IMR-90 (cell line): Measurements from ENCODE around the gene RTEL1. TPM values are rescaled to one million over a fixed set of nuclear protein-coding genes. Genes with fewer than 3 reads are reported as not detected.

ENCODE experiments used
- ATAC-seq: fragments of 200-7000 bp; cut with Tn5 transposase; 2 replicates; pipeline ENCODE4 v1.9.1; 2020; ENCODE audit warnings: low read depth, mild to moderate bottlenecking, moderate library complexity
- BruUV-seq: library from RNA; stranded (reverse); fragments of 400-500 nt; replicated peaks from 2 replicates; lab custom pipeline; 2021; lab: Mats Ljungman, UMichigan
- CTCF ChIA-PET: fragments of 300-600 bp; formaldehyde crosslinking; extraction: SDS; loops from one replicate; lab custom pipeline; 2021; ENCODE audit warnings: antibody characterized with exemption; lab: Yijun Ruan, JAX
- POLR2A ChIA-PET: fragments of 300-600 bp; sonication (Branson Sonifier 250); formaldehyde crosslinking; loops from one replicate; lab custom pipeline; 2022; ENCODE audit warnings: antibody characterized with exemption; ENCODE audit not compliant: unreplicated experiment; lab: Charles Lee
- DNase-seq: peaks from one replicate; pipeline ENCODE4 v3.0.0; 2013
- H2AFZ ChIP-seq: replicated peaks from 2 replicates; pipeline ENCODE3; 2013; ENCODE audit warnings: low read length, mild to moderate bottlenecking; ENCODE audit not compliant: poor library complexity
- H2AK5ac ChIP-seq: 2 replicates; pipeline ENCODE4 v1.6.1; 2013; ENCODE audit warnings: low read depth, low read length, inconsistent platforms
- H2AK9ac ChIP-seq: replicated peaks from 2 replicates; pipeline ENCODE3; 2013; ENCODE audit warnings: mild to moderate bottlenecking, low read depth, low read length, moderate library complexity; ENCODE audit not compliant: poor library complexity
- H2BK120ac ChIP-seq: 2 replicates; pipeline ENCODE4 v1.6.1; 2013; ENCODE audit warnings: low read depth, low read length, inconsistent platforms
- H2BK15ac ChIP-seq: 3 replicates; pipeline ENCODE4 v1.6.1; 2013; ENCODE audit warnings: low read depth, low read length, inconsistent platforms
- H2BK20ac ChIP-seq: 2 replicates; pipeline ENCODE4 v1.6.1; 2013; ENCODE audit warnings: low read depth, mild to moderate bottlenecking, inconsistent platforms, low read length, moderate library complexity
- H2BK5ac ChIP-seq: 2 replicates; pipeline ENCODE4 v1.6.1; 2013; ENCODE audit warnings: mild to moderate bottlenecking, low read depth, low read length, inconsistent platforms; ENCODE audit not compliant: poor library complexity, severe bottlenecking
- H3K14ac ChIP-seq: replicated peaks from 2 replicates; pipeline ENCODE4 v1.6.1; 2013; ENCODE audit warnings: low read depth, low read length, inconsistent platforms
- H3K18ac ChIP-seq: 2 replicates; pipeline ENCODE4 v1.6.1; 2013; ENCODE audit warnings: low read depth, low read length, control low read depth
- H3K23ac ChIP-seq: 2 replicates; pipeline ENCODE4 v1.6.1; 2013; ENCODE audit warnings: low read depth, low read length, inconsistent platforms
- H3K27ac ChIP-seq: 2 replicates; pipeline ENCODE4 v1.5.1; 2013; ENCODE audit warnings: mild to moderate bottlenecking, control low read depth, low read length; ENCODE audit not compliant: insufficient read depth
- H3K27me3 ChIP-seq: 2 replicates; pipeline ENCODE4 v1.6.1; 2013; ENCODE audit warnings: low read length; ENCODE audit not compliant: control insufficient read depth, insufficient read depth
- H3K36me3 ChIP-seq: 2 replicates; pipeline ENCODE4 v1.6.1; 2013; ENCODE audit warnings: low read length, mixed read lengths; ENCODE audit not compliant: control insufficient read depth, insufficient read depth
- H3K4ac ChIP-seq: 2 replicates; pipeline ENCODE4 v1.6.1; 2013; ENCODE audit warnings: low read depth, low read length, inconsistent platforms
- H3K4me1 ChIP-seq: 2 replicates; pipeline ENCODE4 v1.6.1; 2013; ENCODE audit warnings: low read length, mixed read lengths; ENCODE audit not compliant: control insufficient read depth, insufficient read depth
- H3K4me2 ChIP-seq: 2 replicates; pipeline ENCODE4 v1.6.1; 2013; ENCODE audit warnings: low read depth, mild to moderate bottlenecking, control low read depth, low read length, moderate library complexity
- H3K4me3 ChIP-seq: 2 replicates; pipeline ENCODE4 v1.5.1; 2013; ENCODE audit warnings: low read depth, mild to moderate bottlenecking, control low read depth, low read length, moderate library complexity; ENCODE audit not compliant: insufficient read depth
- H3K56ac ChIP-seq: 2 replicates; pipeline ENCODE4 v1.6.1; 2013; ENCODE audit warnings: low read length, inconsistent platforms; ENCODE audit not compliant: insufficient read depth; ENCODE audit errors: extremely low read depth
- H3K79me1 ChIP-seq, 2 experiments: 2 replicates each; pipeline ENCODE4 v1.6.1; 2013; ENCODE audit warnings: low read length in 2 of 2, inconsistent platforms in 1 of 2, low read depth in 1 of 2
- H3K9ac ChIP-seq: 2 replicates; pipeline ENCODE4 v1.6.1; 2013; ENCODE audit warnings: low read depth, low read length, control low read depth
- H3K9me1 ChIP-seq: 2 replicates; pipeline ENCODE4 v1.6.1; 2013; ENCODE audit warnings: low read length, inconsistent platforms; ENCODE audit not compliant: insufficient read depth
- H3K9me3 ChIP-seq: 2 replicates; pipeline ENCODE4 v1.6.1; 2013; ENCODE audit warnings: low read length; ENCODE audit not compliant: control insufficient read depth, insufficient read depth
- H4K20me1 ChIP-seq: 2 replicates; pipeline ENCODE4 v1.6.1; 2013; ENCODE audit warnings: low read length, inconsistent platforms; ENCODE audit not compliant: insufficient read depth
- H4K5ac ChIP-seq: 2 replicates; pipeline ENCODE4 v1.6.1; 2013; ENCODE audit warnings: mild to moderate bottlenecking, low read depth, low read length, control low read depth
- H4K8ac ChIP-seq, 2 experiments: 2 replicates each; pipeline ENCODE4 v1.6.1; 2013; ENCODE audit warnings: low read depth in 2 of 2, low read length in 2 of 2, control low read depth in 1 of 2, inconsistent platforms in 1 of 2
- H4K91ac ChIP-seq: 2 replicates; pipeline ENCODE4 v1.6.1; 2013; ENCODE audit warnings: low read depth, low read length, inconsistent platforms; ENCODE audit not compliant: insufficient read depth
- BHLHE40 ChIP-seq: fragments of 150-350 bp; IDR thresholded peaks from 2 replicates; pipeline ENCODE4 v1.6.1; 2016; ENCODE audit warnings: mild to moderate bottlenecking, low read depth, low read length
- ELK1 ChIP-seq: fragments of 150-350 bp; IDR thresholded peaks from 2 replicates; pipeline ENCODE4 v1.6.1; 2016; ENCODE audit warnings: low read depth, mild to moderate bottlenecking, low read length, moderate library complexity, borderline replicate concordance
- FOS ChIP-seq: fragments of 150-350 bp; IDR thresholded peaks from 2 replicates; pipeline ENCODE4 v1.6.1; 2016; ENCODE audit warnings: low read depth, low read length
- MAFK ChIP-seq: IDR thresholded peaks from 2 replicates; pipeline ENCODE4 v1.6.1; 2012; ENCODE audit warnings: low read depth, low read length, improper control_type of control experiment
- MXI1 ChIP-seq: IDR thresholded peaks from 2 replicates; pipeline ENCODE4 v1.6.1; 2012; ENCODE audit warnings: low read depth, mild to moderate bottlenecking, low read length, moderate library complexity, borderline replicate concordance
- NFE2L2 ChIP-seq: fragments of 150-350 bp; IDR thresholded peaks from 2 replicates; pipeline ENCODE4 v1.6.1; 2016; ENCODE audit warnings: low read depth, mild to moderate bottlenecking, low read length
- RAD21 ChIP-seq: IDR thresholded peaks from 2 replicates; pipeline ENCODE4 v1.6.1; 2012; ENCODE audit warnings: low read length, improper control_type of control experiment
- RCOR1 ChIP-seq: IDR thresholded peaks from 2 replicates; pipeline ENCODE4 v1.6.1; 2012; ENCODE audit warnings: mild to moderate bottlenecking, low read length, improper control_type of control experiment; ENCODE audit not compliant: insufficient replicate concordance
- RFX5 ChIP-seq: IDR thresholded peaks from 2 replicates; pipeline ENCODE4 v1.8.0; 2012; ENCODE audit warnings: low read depth, mild to moderate bottlenecking, low read length, moderate library complexity
- whole genome bisulfite sequencing, 2 experiments: methylation state at CpG; one replicate each; pipeline versions ENCODE4 v1.1.5 to v1.1.7; 2013; ENCODE audit warnings: missing lambda C conversion rate in 2 of 2; ENCODE audit not compliant: insufficient read length in 1 of 2; ENCODE audit errors: extremely low coverage in 2 of 2; 5-methylcytosine and 5-hydroxymethylcytosine counted together
- dilution Hi-C: fragments of 300-500 bp; cut with HindIII; formaldehyde crosslinking; loops from one replicate; pipeline ENCODE4 v1.14.3; 2018; ENCODE audit warnings: low sequenced_read_pairs; ENCODE audit not compliant: unreplicated experiment
- in situ Hi-C: fragments of 300-500 bp; cut with MboI; formaldehyde crosslinking; loops from 3 replicates; pipeline ENCODE4 v1.14.3; 2019; ENCODE audit warnings: low sequenced_read_pairs, inconsistent platforms, mixed read lengths
- intact Hi-C: fragments of 100-400 bp; cut with micrococcal nuclease; formaldehyde crosslinking; loops from 2 replicates; pipeline ENCODE4 v1.10.0; 2022
- polyA plus RNA-seq, 3 experiments: library from polyadenylated mRNA; depleted of rRNA; stranded (reverse); fragments of >200 nt; gene quantifications; 2 replicates each; pipeline ENCODE4 v1.2.3, GENCODE V29; 2012; ENCODE audit warnings: low replicate concordance in 1 of 3
- total RNA-seq: library from RNA; depleted of rRNA; stranded (reverse); fragments of >200 nt; gene quantifications from 2 replicates; pipeline ENCODE4 v1.2.3, GENCODE V29; 2012
- TF ChIP-seq, protein P1 (sequence below): fragments of 150-350 bp; IDR thresholded peaks from 2 replicates; pipeline ENCODE4 v1.6.1; 2017; ENCODE audit warnings: mild to moderate bottlenecking, antibody characterized with exemption, low read length, low read depth
- TF ChIP-seq, protein P2 (sequence below): conservative IDR thresholded peaks from 2 replicates; pipeline ENCODE4 v1.5.1; 2012; ENCODE audit warnings: mild to moderate bottlenecking, low read depth, low read length, improper control_type of control experiment

Gene RTEL1
- total and polyA plus RNA-seq, 2 of the 4 experiments (the other 2 are of a cell fraction) = 14.7 to 18.8 TPM

DNA sequence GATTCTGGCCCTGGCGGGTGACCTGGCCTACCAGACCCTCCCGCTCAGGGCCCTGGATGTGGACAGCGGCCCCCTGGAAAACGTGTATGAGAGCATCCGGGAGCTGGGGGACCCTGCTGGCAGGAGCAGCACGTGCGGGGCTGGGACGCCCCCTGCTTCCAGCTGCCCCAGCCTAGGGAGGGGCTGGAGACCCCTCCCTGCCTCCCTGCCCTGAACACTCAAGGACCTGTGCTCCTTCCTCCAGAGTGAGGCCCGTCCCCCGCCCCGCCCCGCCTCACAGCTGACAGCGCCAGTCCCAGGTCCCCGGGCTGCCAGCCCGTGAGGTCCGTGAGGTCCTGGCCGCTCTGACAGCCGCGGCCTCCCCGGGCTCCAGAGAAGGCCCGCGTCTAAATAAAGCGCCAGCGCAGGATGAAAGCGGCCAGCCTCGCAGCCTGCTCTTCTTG is 80.6 kb downstream of the RTEL1 start:
- no TSS peak for BruUV-seq
- H3K4me2 ChIP-seq = no peak overlapping the region

More for the DNA sequence above, 80.6 kb downstream of the RTEL1 start:
- Histone ChIP-seq H3K4me3 (no peak overlapping the region), H2AK5ac (no peak overlapping the region), H2BK120ac (no peak overlapping the region), H3K27me3 (no peaks in the 10 kb centered on the region), H3K36me3 (peaks cover 43% of the 10 kb centered on the region), H3K18ac (no peak overlapping the region), H3K9me3 (no peaks in the 10 kb centered on the region), H4K5ac (no peak overlapping the region), H2BK15ac (no peak overlapping the region), H3K56ac (no peak overlapping the region), H3K4ac (no peak overlapping the region), H2BK20ac (no peak overlapping the region), H2AK9ac (peak overlapping the region; percentile 23), H3K14ac (no peak overlapping the region), H2AFZ (peak overlapping the region; percentile 14), H3K4me1 (peaks cover 10% of the 10 kb centered on the region), H4K20me1 (peaks cover 27% of the 10 kb centered on the region), H3K9me1 (no peaks in the 10 kb centered on the region), H3K9ac (no peak overlapping the region), H3K79me1 (peaks cover 4 to 17% of the 10 kb centered on the region in 2 experiments; a peak in 2 of 4 replicates), H2BK5ac (no peak overlapping the region), H4K8ac (no peak overlapping the region), H4K91ac (no peak overlapping the region), H3K23ac (no peak overlapping the region), H3K27ac (no peak overlapping the region)
- ChIA-PET POLR2A (no interaction called here), CTCF (interaction anchor here (0.5 kb wide), 1 partner anchor 41 kb away, joined by 5 read pairs; no protein-coding TSS in a partner anchor)
- in situ Hi-C loops (no loop called here), dilution Hi-C loops (no loop called here), intact Hi-C loops (no loop called here)
- TF ChIP-seq MXI1 (no peak), RFX5 (no peak), FOS (no peak), RCOR1 (no peak), ELK1 (no peak), RAD21 (no peak), NFE2L2 (no peak), BHLHE40 (no peak), MAFK (no peak)
- TF ChIP-seq, protein P1, sequence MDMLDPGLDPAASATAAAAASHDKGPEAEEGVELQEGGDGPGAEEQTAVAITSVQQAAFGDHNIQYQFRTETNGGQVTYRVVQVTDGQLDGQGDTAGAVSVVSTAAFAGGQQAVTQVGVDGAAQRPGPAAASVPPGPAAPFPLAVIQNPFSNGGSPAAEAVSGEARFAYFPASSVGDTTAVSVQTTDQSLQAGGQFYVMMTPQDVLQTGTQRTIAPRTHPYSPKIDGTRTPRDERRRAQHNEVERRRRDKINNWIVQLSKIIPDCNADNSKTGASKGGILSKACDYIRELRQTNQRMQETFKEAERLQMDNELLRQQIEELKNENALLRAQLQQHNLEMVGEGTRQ = no peak
- TF ChIP-seq, protein P2, sequence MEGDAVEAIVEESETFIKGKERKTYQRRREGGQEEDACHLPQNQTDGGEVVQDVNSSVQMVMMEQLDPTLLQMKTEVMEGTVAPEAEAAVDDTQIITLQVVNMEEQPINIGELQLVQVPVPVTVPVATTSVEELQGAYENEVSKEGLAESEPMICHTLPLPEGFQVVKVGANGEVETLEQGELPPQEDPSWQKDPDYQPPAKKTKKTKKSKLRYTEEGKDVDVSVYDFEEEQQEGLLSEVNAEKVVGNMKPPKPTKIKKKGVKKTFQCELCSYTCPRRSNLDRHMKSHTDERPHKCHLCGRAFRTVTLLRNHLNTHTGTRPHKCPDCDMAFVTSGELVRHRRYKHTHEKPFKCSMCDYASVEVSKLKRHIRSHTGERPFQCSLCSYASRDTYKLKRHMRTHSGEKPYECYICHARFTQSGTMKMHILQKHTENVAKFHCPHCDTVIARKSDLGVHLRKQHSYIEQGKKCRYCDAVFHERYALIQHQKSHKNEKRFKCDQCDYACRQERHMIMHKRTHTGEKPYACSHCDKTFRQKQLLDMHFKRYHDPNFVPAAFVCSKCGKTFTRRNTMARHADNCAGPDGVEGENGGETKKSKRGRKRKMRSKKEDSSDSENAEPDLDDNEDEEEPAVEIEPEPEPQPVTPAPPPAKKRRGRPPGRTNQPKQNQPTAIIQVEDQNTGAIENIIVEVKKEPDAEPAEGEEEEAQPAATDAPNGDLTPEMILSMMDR = no peak
- WGBS, 2 experiments = 77% methylated on average over 4 of the region's 26 CpGs; no CpG with 5 or more reads in 1 of the 2 experiments
- ATAC-seq (no peak), DNase-seq (no peak)
